Measurements from ENCODE around the gene CCDC6. TPM values are rescaled to one million over a fixed set of nuclear protein-coding genes. Genes with fewer than 3 reads are reported as not detected.

CCDC6 gene
- total RNA-seq, 6 donors from 2014 or later: 42.5 to 118 (median 51.5) TPM

GRCh38 chr10:59839576-59839975, 66.8 kb downstream of the CCDC6 start:
- 76 to 81% methylated on average over 6 of the region's 6 CpGs for WGBS, 2 donors

GRCh38 chr10:59838085-59838789, 68.1 kb downstream of the CCDC6 start:
- no peak for ATAC-seq (ENCODE audit: low FRiP score in 2 of 2)
- TF ChIP-seq POLR2AphosphoS5 (IDR thresholded peaks at IDR 0.05): no peak
- no peak for TF ChIP-seq EP300 (IDR thresholded peaks at IDR 0.05)
- WGBS, 2 donors: 90 to 96% methylated on average over 2 of the region's 2 CpGs

More at GRCh38 chr10:59839576-59839975, 66.8 kb downstream of the CCDC6 start:
- no peak for ATAC-seq (ENCODE audit: low FRiP score in 2 of 2)
- Histone ChIP-seq H3K4me3 (no peak overlapping the region), H3K4me1 (no peaks in the 10 kb centered on the region), H3K9me3 (no peaks in the 10 kb centered on the region), H3K36me3 (peaks cover 0 to 4% (median 0%) of the 10 kb centered on the region in 4 donors), H3K27ac (no peak overlapping the region), H3K27me3 (no peaks in the 10 kb centered on the region)
- TF ChIP-seq POLR2AphosphoS5 (IDR thresholded peaks at IDR 0.05): no peak
- TF ChIP-seq POLR2A (IDR thresholded peaks at IDR 0.05): no peak
- no peak for TF ChIP-seq EP300 (IDR thresholded peaks at IDR 0.05)
- TF ChIP-seq, protein P1, sequence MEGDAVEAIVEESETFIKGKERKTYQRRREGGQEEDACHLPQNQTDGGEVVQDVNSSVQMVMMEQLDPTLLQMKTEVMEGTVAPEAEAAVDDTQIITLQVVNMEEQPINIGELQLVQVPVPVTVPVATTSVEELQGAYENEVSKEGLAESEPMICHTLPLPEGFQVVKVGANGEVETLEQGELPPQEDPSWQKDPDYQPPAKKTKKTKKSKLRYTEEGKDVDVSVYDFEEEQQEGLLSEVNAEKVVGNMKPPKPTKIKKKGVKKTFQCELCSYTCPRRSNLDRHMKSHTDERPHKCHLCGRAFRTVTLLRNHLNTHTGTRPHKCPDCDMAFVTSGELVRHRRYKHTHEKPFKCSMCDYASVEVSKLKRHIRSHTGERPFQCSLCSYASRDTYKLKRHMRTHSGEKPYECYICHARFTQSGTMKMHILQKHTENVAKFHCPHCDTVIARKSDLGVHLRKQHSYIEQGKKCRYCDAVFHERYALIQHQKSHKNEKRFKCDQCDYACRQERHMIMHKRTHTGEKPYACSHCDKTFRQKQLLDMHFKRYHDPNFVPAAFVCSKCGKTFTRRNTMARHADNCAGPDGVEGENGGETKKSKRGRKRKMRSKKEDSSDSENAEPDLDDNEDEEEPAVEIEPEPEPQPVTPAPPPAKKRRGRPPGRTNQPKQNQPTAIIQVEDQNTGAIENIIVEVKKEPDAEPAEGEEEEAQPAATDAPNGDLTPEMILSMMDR (IDR thresholded peaks at IDR 0.05): no peak
- DNase-seq: no peak

DNA sequence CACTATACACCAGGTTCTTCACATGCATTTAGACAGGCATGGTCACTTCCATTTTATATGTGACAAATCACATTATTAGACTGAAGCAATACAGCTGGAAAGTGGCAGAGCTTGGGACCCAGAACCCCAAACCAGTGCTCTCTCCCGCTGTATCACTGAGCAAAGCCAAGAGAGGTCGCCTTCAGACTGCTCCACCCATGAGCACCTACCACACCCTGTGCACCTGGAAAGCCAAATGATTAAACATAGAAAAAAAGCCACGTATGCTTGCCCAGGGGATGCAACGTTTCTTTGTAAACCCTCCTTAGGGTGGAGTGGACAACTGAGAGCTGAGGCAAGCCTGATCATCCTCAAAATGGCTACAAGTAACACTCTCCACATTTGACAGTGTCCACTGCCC, 72.5 kb downstream of the CCDC6 start:
- DNase-seq (no peak), ATAC-seq (ENCODE audit: low FRiP score in 2 of 2) (no peak)
- Histone ChIP-seq H3K9me3 (no peaks in the 10 kb centered on the region), H3K36me3 (peaks cover 0 to 24% (median 5%) of the 10 kb centered on the region in 4 donors), H3K27me3 (no peaks in the 10 kb centered on the region), H3K27ac (no peak overlapping the region), H3K4me1 (no peaks in the 10 kb centered on the region), H3K4me3 (no peak overlapping the region)
- 68 to 81% methylated on average over 4 of the region's 4 CpGs for WGBS, 2 donors
- TF ChIP-seq EP300 (IDR thresholded peaks at IDR 0.05) (no peak), POLR2A (IDR thresholded peaks at IDR 0.05) (no peak), POLR2AphosphoS5 (IDR thresholded peaks at IDR 0.05) (no peak)
- TF ChIP-seq, protein P1 (IDR thresholded peaks at IDR 0.05): no peak

More at GRCh38 chr10:59838085-59838789, 68.1 kb downstream of the CCDC6 start:
- DNase-seq: no peak
- H3K4me3 ChIP-seq: no peak overlapping the region
- no peak overlapping the region for H3K27ac ChIP-seq
- no peaks in the 10 kb centered on the region for H3K9me3 ChIP-seq
- no peaks in the 10 kb centered on the region for H3K4me1 ChIP-seq
- H3K27me3 ChIP-seq: no peaks in the 10 kb centered on the region
- peaks cover 0 to 4% (median 0%) of the 10 kb centered on the region in 4 donors for H3K36me3 ChIP-seq

DNA sequence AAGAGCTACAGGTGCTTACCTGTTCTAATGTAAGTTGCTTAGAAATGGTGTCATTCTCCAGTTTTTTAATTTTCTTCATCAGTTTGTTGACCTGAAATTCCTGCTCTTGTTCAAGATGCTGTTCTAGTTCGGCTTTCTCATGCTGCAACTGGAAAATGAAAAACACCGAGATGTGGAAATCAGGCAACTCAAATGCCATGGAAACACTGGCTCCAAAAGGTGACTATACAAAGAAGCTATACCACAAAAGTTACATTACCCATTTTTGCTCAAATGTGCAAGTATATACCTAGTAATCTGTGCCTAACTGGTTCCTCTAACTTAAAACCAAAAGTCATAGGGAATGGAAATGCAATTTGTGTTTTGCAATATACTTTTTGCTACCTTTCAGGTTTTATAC, 73.8 kb downstream of the CCDC6 start:
- ATAC-seq (ENCODE audit: low FRiP score in 2 of 2): no peak
- WGBS, 2 donors: 88 to 90% methylated on average over 2 of the region's 2 CpGs
- no peak for DNase-seq
- peaks cover 0 to 24% (median 5%) of the 10 kb centered on the region in 4 donors for H3K36me3 ChIP-seq
- H3K27me3 ChIP-seq: no peaks in the 10 kb centered on the region
- no peak overlapping the region for H3K4me3 ChIP-seq
- TF ChIP-seq POLR2A (IDR thresholded peaks at IDR 0.05) (no peak), EP300 (IDR thresholded peaks at IDR 0.05) (no peak)
- no peaks in the 10 kb centered on the region for H3K4me1 ChIP-seq
- H3K27ac ChIP-seq: no peak overlapping the region
- H3K9me3 ChIP-seq: no peaks in the 10 kb centered on the region

DNA sequence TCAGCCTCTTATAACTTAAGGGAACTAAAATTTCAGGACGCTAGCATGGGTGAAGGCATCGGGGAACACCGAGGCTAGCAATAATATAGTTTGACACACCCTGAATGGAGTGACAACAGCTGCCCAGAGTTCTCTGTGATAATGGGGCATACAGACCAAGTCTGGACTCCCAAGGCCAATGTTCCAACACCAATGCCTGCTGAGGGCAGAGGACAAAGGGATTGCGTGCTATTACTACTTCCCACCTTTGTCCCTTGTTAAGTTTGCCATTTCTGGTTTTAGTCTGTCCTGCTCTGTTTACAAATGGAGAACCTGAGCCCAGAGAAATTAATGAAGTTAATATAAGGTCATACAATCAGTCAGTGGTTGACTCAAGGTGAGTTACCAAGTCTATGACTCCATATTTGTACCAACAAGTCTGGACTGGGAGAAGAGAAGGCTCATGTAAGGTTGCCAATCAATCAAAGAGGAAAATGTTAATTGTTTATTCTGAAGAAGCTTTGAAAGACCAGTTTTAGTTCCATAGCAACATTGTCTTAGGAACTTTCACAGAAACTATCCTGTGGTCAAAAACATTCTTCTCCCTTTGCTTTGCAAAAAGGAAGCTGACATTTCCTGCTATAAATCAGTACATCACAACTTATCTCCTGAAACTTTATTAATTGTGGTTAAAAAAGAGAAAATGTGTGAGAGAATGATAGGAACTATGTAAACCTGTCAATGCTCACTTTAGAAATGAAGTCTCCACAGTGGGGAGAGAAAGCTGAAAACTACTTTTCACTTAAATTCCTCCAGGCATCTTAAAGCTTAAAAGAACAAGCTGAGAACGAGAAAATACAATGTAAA, 74.5 kb downstream of the CCDC6 start:
- H3K4me1 ChIP-seq: no peaks in the 10 kb centered on the region
- no peaks in the 10 kb centered on the region for H3K9me3 ChIP-seq
- no peaks in the 10 kb centered on the region for H3K27me3 ChIP-seq
- H3K36me3 ChIP-seq: peaks cover 0 to 24% (median 5%) of the 10 kb centered on the region in 4 donors
- no peak overlapping the region for H3K27ac ChIP-seq
- TF ChIP-seq POLR2A (IDR thresholded peaks at IDR 0.05) (no peak), POLR2AphosphoS5 (IDR thresholded peaks at IDR 0.05) (no peak), EP300 (IDR thresholded peaks at IDR 0.05) (no peak)
- TF ChIP-seq, protein P1 (IDR thresholded peaks at IDR 0.05): no peak
- no peak for ATAC-seq (ENCODE audit: low FRiP score in 2 of 2)
- H3K4me3 ChIP-seq: no peak overlapping the region
- no peak for DNase-seq
- WGBS, 2 donors: 87 to 88% methylated on average over 5 of the region's 5 CpGs
